DOHH2 (cell line): ENCODE measurements around the gene SGMS2.

Source experiments
- EZH2phosphoT487 ChIP-seq: fragments of 200-600 bp; sonication (generic); IDR thresholded peaks from 2 replicates; pipeline ENCODE4 v1.6.1; 2017; ENCODE audit warnings: borderline replicate concordance, mild to moderate bottlenecking, antibody characterized with exemption, low read length, moderate library complexity, mixed read lengths
- TF ChIP-seq, protein P1 (sequence below): fragments of 200-600 bp; sonication (generic); IDR thresholded peaks from one replicate; pipeline ENCODE4 v1.5.1; 2014; ENCODE audit warnings: antibody characterized with exemption, mild to moderate bottlenecking, low read depth, low read length; ENCODE audit not compliant: poor library complexity, severe bottlenecking

DNA sequence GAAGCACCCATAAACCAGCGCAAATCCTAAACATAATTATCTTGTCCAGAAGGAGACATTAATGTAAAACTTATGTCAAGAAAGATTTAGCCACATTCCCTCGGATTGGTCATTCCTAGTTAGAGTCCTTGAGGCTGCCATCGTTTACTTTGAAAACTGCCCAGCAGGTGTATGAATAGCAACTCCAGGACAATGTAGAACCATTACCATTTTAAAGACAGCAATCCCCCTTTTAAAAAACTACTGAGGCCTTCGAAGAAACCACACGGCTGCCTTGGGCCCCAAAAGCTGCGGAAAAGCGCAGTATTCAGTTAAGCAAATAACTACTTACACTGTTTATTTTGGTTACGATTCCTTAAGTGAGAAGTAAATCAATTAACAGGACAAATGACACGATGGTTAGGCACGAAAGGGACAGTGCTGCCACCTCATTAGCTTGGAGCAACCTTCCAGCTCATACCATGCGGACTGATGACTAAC, 822 bp upstream of the SGMS2 start:
- TF ChIP-seq, protein P1, sequence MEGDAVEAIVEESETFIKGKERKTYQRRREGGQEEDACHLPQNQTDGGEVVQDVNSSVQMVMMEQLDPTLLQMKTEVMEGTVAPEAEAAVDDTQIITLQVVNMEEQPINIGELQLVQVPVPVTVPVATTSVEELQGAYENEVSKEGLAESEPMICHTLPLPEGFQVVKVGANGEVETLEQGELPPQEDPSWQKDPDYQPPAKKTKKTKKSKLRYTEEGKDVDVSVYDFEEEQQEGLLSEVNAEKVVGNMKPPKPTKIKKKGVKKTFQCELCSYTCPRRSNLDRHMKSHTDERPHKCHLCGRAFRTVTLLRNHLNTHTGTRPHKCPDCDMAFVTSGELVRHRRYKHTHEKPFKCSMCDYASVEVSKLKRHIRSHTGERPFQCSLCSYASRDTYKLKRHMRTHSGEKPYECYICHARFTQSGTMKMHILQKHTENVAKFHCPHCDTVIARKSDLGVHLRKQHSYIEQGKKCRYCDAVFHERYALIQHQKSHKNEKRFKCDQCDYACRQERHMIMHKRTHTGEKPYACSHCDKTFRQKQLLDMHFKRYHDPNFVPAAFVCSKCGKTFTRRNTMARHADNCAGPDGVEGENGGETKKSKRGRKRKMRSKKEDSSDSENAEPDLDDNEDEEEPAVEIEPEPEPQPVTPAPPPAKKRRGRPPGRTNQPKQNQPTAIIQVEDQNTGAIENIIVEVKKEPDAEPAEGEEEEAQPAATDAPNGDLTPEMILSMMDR: no peak
- no peak for TF ChIP-seq EZH2phosphoT487
